ENCODE measurements around the gene RPL18.

DNA sequence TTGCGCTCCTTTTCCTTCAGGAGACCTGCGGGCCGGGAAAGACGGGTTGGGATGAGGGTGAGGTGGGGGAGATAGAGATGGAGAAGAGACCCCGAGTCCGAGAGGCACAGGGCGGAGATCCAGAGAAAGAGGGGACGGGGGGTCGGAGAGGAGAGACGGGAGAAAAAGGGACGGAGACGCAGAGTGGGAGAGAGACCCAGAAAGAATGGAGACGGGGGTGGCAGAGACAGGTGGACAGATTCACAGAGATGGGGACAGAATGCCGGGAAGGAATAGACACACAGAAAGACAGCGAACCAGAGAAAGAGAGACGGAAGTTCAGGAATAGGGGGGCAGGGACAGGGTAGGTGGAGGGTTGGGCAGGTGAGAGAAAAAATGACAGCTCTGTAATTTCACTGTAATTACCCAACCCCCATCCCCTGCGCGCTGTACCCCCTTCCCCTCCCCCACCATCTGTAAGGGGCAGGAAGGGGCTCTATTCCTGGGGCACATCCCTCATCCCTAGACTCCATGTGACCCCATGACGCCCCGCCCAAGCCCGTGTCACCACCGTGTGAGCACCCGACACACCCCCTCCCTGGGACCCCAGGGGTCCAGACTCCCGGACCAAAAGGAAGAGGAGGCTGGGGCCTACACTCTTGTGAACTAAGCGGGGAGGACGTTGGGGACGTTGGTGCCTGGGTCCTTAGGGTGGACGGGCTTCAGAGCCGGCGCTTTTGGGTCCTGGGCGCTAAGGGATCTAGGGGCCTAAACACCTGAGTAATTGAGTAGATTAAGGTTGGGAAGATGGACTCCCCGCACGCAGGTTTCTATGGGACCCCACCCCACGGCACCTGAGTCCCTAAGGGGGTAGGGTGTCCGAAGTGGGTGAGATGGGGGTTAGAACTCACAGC, 17.2 kb upstream of the RPL18 start:
- TF ChIP-seq, protein P1, sequence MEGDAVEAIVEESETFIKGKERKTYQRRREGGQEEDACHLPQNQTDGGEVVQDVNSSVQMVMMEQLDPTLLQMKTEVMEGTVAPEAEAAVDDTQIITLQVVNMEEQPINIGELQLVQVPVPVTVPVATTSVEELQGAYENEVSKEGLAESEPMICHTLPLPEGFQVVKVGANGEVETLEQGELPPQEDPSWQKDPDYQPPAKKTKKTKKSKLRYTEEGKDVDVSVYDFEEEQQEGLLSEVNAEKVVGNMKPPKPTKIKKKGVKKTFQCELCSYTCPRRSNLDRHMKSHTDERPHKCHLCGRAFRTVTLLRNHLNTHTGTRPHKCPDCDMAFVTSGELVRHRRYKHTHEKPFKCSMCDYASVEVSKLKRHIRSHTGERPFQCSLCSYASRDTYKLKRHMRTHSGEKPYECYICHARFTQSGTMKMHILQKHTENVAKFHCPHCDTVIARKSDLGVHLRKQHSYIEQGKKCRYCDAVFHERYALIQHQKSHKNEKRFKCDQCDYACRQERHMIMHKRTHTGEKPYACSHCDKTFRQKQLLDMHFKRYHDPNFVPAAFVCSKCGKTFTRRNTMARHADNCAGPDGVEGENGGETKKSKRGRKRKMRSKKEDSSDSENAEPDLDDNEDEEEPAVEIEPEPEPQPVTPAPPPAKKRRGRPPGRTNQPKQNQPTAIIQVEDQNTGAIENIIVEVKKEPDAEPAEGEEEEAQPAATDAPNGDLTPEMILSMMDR (conservative IDR thresholded peaks at IDR 0.05; ENCODE audit: low read depth in 2 of 2): no peak
- TF ChIP-seq EZH2 (IDR thresholded peaks at IDR 0.05; ENCODE audit: low read depth, unreplicated experiment): no peak
- TF ChIP-seq POLR2AphosphoS5 (IDR thresholded peaks at IDR 0.05; ENCODE audit: low read depth): no peak
- no peak for TF ChIP-seq ZNF331 (CRISPR knock-in tag; IDR thresholded peaks at IDR 0.05; ENCODE audit: low read depth)
